Neural progenitor cell (in vitro differentiated cells): ENCODE data around the gene LSM2.
A peak's percentile ranks its signal among the peaks of the same experiment; 100 is the strongest.

Experiments
- CTCF ChIP-seq: fragments of 200-600 bp; sonication (generic); IDR thresholded peaks from 2 replicates; pipeline ENCODE4 v1.5.1; 2017; ENCODE audit warnings: antibody characterized with exemption, mild to moderate bottlenecking
- EZH2phosphoT487 ChIP-seq: fragments of 200-600 bp; sonication (generic); IDR thresholded peaks from 2 replicates; pipeline ENCODE4 v1.6.1; 2017; ENCODE audit warnings: antibody characterized with exemption

GRCh38 chr6:31829633-31830283 lies 23.0 kb upstream of the LSM2 start:
- TF ChIP-seq EZH2phosphoT487 (no peak), CTCF (peak; percentile 69)
